A549 (cell line): ENCODE results near the gene CIAPIN1. TPM values are rescaled to one million over a fixed set of nuclear protein-coding genes. Genes with fewer than 3 reads are reported as not detected.
A peak's percentile ranks its signal among the peaks of the same experiment; 100 is the strongest.

Experiments used
- ATAC-seq, 2 experiments: fragments of 200-7000 bp in 1 of 2; fragments of >200 bp in 1 of 2; cut with Nextera tagmentation in 1 of 2; cut with Tn5 transposase in 1 of 2; 3 replicates each; pipeline versions ENCODE4 v1.8.0 to v1.9.1; 2018 to 2020; ENCODE audit warnings: mild to moderate bottlenecking in 1 of 2, moderate library complexity in 1 of 2
- CTCF ChIA-PET: fragments of 300-600 bp; sonication (Branson Sonifier 250); formaldehyde crosslinking; extraction: SDS; loops from one replicate; lab custom pipeline; 2021; ENCODE audit warnings: antibody characterized with exemption, inconsistent platforms; lab: Yijun Ruan, JAX
- POLR2A ChIA-PET: fragments of 350-600 bp; formaldehyde crosslinking; extraction: SDS; loops from one replicate; lab custom pipeline; 2021; ENCODE audit warnings: antibody characterized with exemption, inconsistent platforms; lab: Yijun Ruan, JAX
- DNase-seq, 2 experiments: peaks; one replicate each; pipeline versions ENCODE4 v3.0.0 to v3.0.0-alpha.2; 2011 to 2016; ENCODE audit warnings: low read depth in 1 of 2, low spot score in 1 of 2
- FAIRE-seq: peaks from 2 replicates; lab custom pipeline; 2011; peaks lifted over from hg19 to GRCh38; lab: Jason Lieb, UNC
- H3K27ac ChIP-seq, 2 experiments: fragments of >200 bp; sonication (Bioruptor Twin); formaldehyde crosslinking; 3 replicates each; pipeline ENCODE4 v1.5.1; 2016 to 2017
- H3K4me1 ChIP-seq: fragments of >200 bp; sonication (Bioruptor Twin); formaldehyde crosslinking; 3 replicates; pipeline ENCODE4 v1.6.1; 2016
- H3K4me2 ChIP-seq: fragments of >200 bp; sonication (Bioruptor Twin); formaldehyde crosslinking; 3 replicates; pipeline ENCODE4 v1.6.1; 2016
- H3K4me3 ChIP-seq: fragments of >200 bp; sonication (Bioruptor Twin); formaldehyde crosslinking; 3 replicates; pipeline ENCODE4 v1.5.1; 2016
- H3K9me3 ChIP-seq: fragments of >200 bp; sonication (Bioruptor Twin); formaldehyde crosslinking; 3 replicates; pipeline ENCODE4 v1.6.1; 2016
- BCL3 ChIP-seq: fragments of >200 bp; sonication (Bioruptor Twin); formaldehyde crosslinking; IDR thresholded peaks from 3 replicates; pipeline ENCODE4 v1.6.1; 2016
- BHLHE40 ChIP-seq: IDR thresholded peaks from 2 replicates; pipeline ENCODE4 v1.6.1; 2012; ENCODE audit warnings: low read depth, low read length, inconsistent platforms
- CBX2 ChIP-seq: fragments of 200-600 bp; sonication (generic); IDR thresholded peaks from 2 replicates; pipeline ENCODE4 v1.6.1; 2016; ENCODE audit warnings: low read depth, mild to moderate bottlenecking, borderline replicate concordance
- CEBPB ChIP-seq, 2 experiments: fragments of >200 bp in 1 of 2; sonication (Bioruptor Twin) in 1 of 2; formaldehyde crosslinking in 1 of 2; IDR thresholded peaks; 2 replicates each; pipeline ENCODE4 v1.6.1; 2012 to 2016
- CHD2 ChIP-seq: fragments of 150-350 bp; IDR thresholded peaks from 2 replicates; pipeline ENCODE4 v1.6.1; 2014; ENCODE audit warnings: low read length; ENCODE audit not compliant: partially characterized antibody
- CHD4 ChIP-seq: fragments of 200-600 bp; sonication (generic); IDR thresholded peaks from 2 replicates; pipeline ENCODE4 v1.6.1; 2016; ENCODE audit warnings: antibody characterized with exemption, mild to moderate bottlenecking, borderline replicate concordance
- ELK1 ChIP-seq: fragments of 150-350 bp; IDR thresholded peaks from 2 replicates; pipeline ENCODE4 v1.6.1; 2014; ENCODE audit warnings: low read depth, mild to moderate bottlenecking, low read length
- ESRRA ChIP-seq: fragments of 150-350 bp; IDR thresholded peaks from 2 replicates; pipeline ENCODE4 v1.6.1; 2014; ENCODE audit warnings: mild to moderate bottlenecking, low read length, borderline replicate concordance
- FOSL2 ChIP-seq, 2 experiments: fragments of 450-650 bp in 1 of 2; fragments of >200 bp in 1 of 2; sonication (Bioruptor Twin) in 1 of 2; formaldehyde crosslinking; IDR thresholded peaks; 2 replicates each; pipeline versions ENCODE4 v1.5.0 to v1.6.1; 2016 to 2020; ENCODE audit warnings: mild to moderate bottlenecking in 1 of 2, moderate library complexity in 1 of 2
- FOXS1 ChIP-seq: fragments of 250-450 bp; sonication (Bioruptor Pico); IDR thresholded peaks from 2 replicates; pipeline ENCODE4 v1.5.0; 2020; ENCODE audit warnings: mild to moderate bottlenecking, moderate library complexity
- GATA3 ChIP-seq: IDR thresholded peaks from 2 replicates; pipeline ENCODE4 v1.6.1; 2012; ENCODE audit warnings: borderline replicate concordance
- HDAC2 ChIP-seq: fragments of 200-600 bp; sonication (generic); IDR thresholded peaks from 2 replicates; pipeline ENCODE4 v1.6.1; 2016
- HES2 ChIP-seq: fragments of >200 bp; sonication (Bioruptor Twin); formaldehyde crosslinking; IDR thresholded peaks from 2 replicates; pipeline ENCODE4 v1.6.1; 2016
- HOXA7 ChIP-seq: fragments of 250-450 bp; sonication (Bioruptor Pico); IDR thresholded peaks from 2 replicates; pipeline ENCODE4 v1.5.0; 2020; ENCODE audit warnings: mild to moderate bottlenecking, moderate library complexity
- JUNB ChIP-seq: fragments of >200 bp; sonication (Bioruptor Twin); formaldehyde crosslinking; IDR thresholded peaks from 2 replicates; pipeline ENCODE4 v1.6.1; 2016
- KDM1A ChIP-seq: fragments of 200-600 bp; sonication (generic); IDR thresholded peaks from 2 replicates; pipeline ENCODE4 v1.6.1; 2016; ENCODE audit warnings: low read depth, mild to moderate bottlenecking
- KDM5A ChIP-seq: fragments of 200-600 bp; sonication (generic); IDR thresholded peaks from 2 replicates; pipeline ENCODE4 v1.6.1; 2016; ENCODE audit warnings: antibody characterized with exemption, mild to moderate bottlenecking
- MAX ChIP-seq: IDR thresholded peaks from 2 replicates; pipeline ENCODE4 v1.6.1; 2012
- NFE2L2 ChIP-seq: fragments of 150-350 bp; conservative IDR thresholded peaks from 2 replicates; pipeline ENCODE4 v1.6.1; 2014; ENCODE audit warnings: low read length
- NR3C1 ChIP-seq: fragments of >200 bp; sonication (Bioruptor Twin); formaldehyde crosslinking; IDR thresholded peaks from 3 replicates; pipeline ENCODE4 v1.6.1; 2017
- POLR2AphosphoS2 ChIP-seq: conservative IDR thresholded peaks from 2 replicates; pipeline ENCODE4 v1.6.1; 2012; ENCODE audit warnings: low read length, improper control_type of control experiment, inconsistent platforms
- RFX5 ChIP-seq: fragments of 450-650 bp; IDR thresholded peaks from 2 replicates; pipeline ENCODE4 v1.7.1; 2014; ENCODE audit warnings: antibody characterized with exemption, mild to moderate bottlenecking, moderate library complexity
- SREBF2 ChIP-seq: fragments of 450-650 bp; IDR thresholded peaks from 2 replicates; pipeline ENCODE4 v1.6.1; 2014; ENCODE audit warnings: mild to moderate bottlenecking, moderate library complexity
- TP53 ChIP-seq: fragments of 250-450 bp; sonication (Bioruptor Pico); IDR thresholded peaks from 2 replicates; pipeline ENCODE4 v1.5.0; 2021; ENCODE audit warnings: mild to moderate bottlenecking, moderate library complexity
- USF2 ChIP-seq: fragments of 450-650 bp; IDR thresholded peaks from 2 replicates; pipeline ENCODE4 v1.6.1; 2014; ENCODE audit warnings: antibody characterized with exemption
- ZC3H11A ChIP-seq: fragments of 450-650 bp; IDR thresholded peaks from 2 replicates; pipeline ENCODE4 v1.6.1; 2014; ENCODE audit warnings: antibody characterized with exemption, mild to moderate bottlenecking
- ZFP36 ChIP-seq: fragments of 450-650 bp; IDR thresholded peaks from 2 replicates; pipeline ENCODE4 v1.6.1; 2014; ENCODE audit warnings: borderline replicate concordance; ENCODE audit not compliant: partially characterized antibody
- ZNF302 ChIP-seq: fragments of 250-450 bp; sonication (Bioruptor Pico); IDR thresholded peaks from 2 replicates; pipeline ENCODE4 v1.9.0; 2021; ENCODE audit warnings: inconsistent platforms, mild to moderate bottlenecking, moderate library complexity
- ZSCAN20 ChIP-seq: fragments of 250-450 bp; sonication (Bioruptor Pico); IDR thresholded peaks from 2 replicates; pipeline ENCODE4 v1.8.0; 2022; ENCODE audit warnings: mild to moderate bottlenecking, moderate library complexity
- WGBS: methylation state at CpG from one replicate; pipeline ENCODE4 v1.1.6; 2017; ENCODE audit errors: missing lambda C conversion rate; 5-methylcytosine and 5-hydroxymethylcytosine counted together
- polyA plus RNA-seq, 4 experiments: library from polyadenylated mRNA; depleted of rRNA in 3 of 4; stranded (reverse); fragments of >200 nt; fragmentation: RNase III in 1 of 4; extraction: RNeasy Plus Mini Kit Qiagen cat#74134 plus additional on column Dnase treatment in 1 of 4; gene quantifications; 2 replicates in 3 of 4; 3 replicates in 1 of 4; pipeline ENCODE4 v1.2.3, GENCODE V29; 2011 to 2017

The CIAPIN1 gene
- polyA plus RNA-seq, 2 of the 4 experiments (the other 2 are of a cell fraction): 71.5 to 101 TPM

GRCh38 chr16:57381791-57382534, 65.2 kb downstream of the CIAPIN1 start (continued):
- TF ChIP-seq ZFP36: no peak
- no peak for TF ChIP-seq CHD4
- no peak for TF ChIP-seq ZNF302 (CRISPR knock-in tag)
- no peak for TF ChIP-seq USF2
- no peak for TF ChIP-seq POLR2AphosphoS2
- no peak for TF ChIP-seq KDM5A

GRCh38 chr16:57380671-57381462, 66.3 kb downstream of the CIAPIN1 start:
- Histone ChIP-seq H3K27ac (peak overlapping the region; percentile 69 to 83; a peak in 5 of 6 replicates), H3K4me3 (no peak overlapping the region), H3K4me1 (peaks cover 58% of the 10 kb centered on the region), H3K4me2 (no peak overlapping the region), H3K9me3 (no peaks in the 10 kb centered on the region)
- ChIA-PET CTCF (interaction anchor here (0.6 to 4.2 kb wide), 7 partner anchors 9 to 686 kb away, joined by 3 to 43 read pairs (median 5); partner anchors contain the start of gene CX3CL1), POLR2A (interaction anchor here (0.6 to 1.1 kb wide), 2 partner anchors 11 to 14 kb away, joined by 3 read pairs; no protein-coding TSS in a partner anchor)
- TF ChIP-seq HDAC2 (0 out of 2 replicates have a peak, but pooled peaks have one; percentile 47), NR3C1 (no peak), KDM1A (peak; percentile 51; the same call in 1 of the 2 replicates), BHLHE40 (no peak)
- ATAC-seq (no peak), DNase-seq (peak in 1 of 2 experiments; percentile 37), FAIRE-seq (no peak)
- WGBS: 74% methylated on average over 8 of the region's 8 CpGs

- no peak overlapping the region for H3K4me3 ChIP-seq
- POLR2A ChIA-PET: interaction anchor here (1.1 kb wide), 1 partner anchor 13 kb away, joined by 3 read pairs; no protein-coding TSS in a partner anchor
- peaks cover 60% of the 10 kb centered on the region for H3K4me1 ChIP-seq
- FAIRE-seq (no peak), DNase-seq (peak in 1 of 2 experiments; percentile 85), ATAC-seq (peak; percentile 8 to 17; a peak in 1 of 6 replicates)
- no peaks in the 10 kb centered on the region for H3K9me3 ChIP-seq
- H3K27ac ChIP-seq: peak overlapping the region; percentile 69 to 83
- CTCF ChIA-PET: interaction anchor here (4.2 kb wide), 1 partner anchor 39 kb away, joined by 43 read pairs; no protein-coding TSS in a partner anchor
- peak overlapping the region; percentile 2; the same call in 1 of the 3 replicates for H3K4me2 ChIP-seq
- WGBS: 34% methylated on average over 9 of the region's 10 CpGs
- TF ChIP-seq BCL3 (no peak), CHD2 (no peak), BHLHE40 (peak; percentile 84), JUNB (peak; percentile 25; the same call in 1 of the 2 replicates), NFE2L2 (no peak), ZC3H11A (no peak), USF2 (peak; percentile 68), MAX (peak; percentile 37), ESRRA (no peak), HES2 (no peak), GATA3 (no peak), FOXS1 (CRISPR knock-in tag) (no peak), CBX2 (no peak), CEBPB (IDR thresholded peaks at IDR 0.05) (0 out of 4 replicates have a peak, but pooled peaks of 1 of the 2 experiments have one; percentile 27), KDM5A (no peak), HOXA7 (CRISPR knock-in tag) (no peak), ZSCAN20 (CRISPR knock-in tag) (no peak), ELK1 (no peak), RFX5 (no peak), SREBF2 (no peak), FOSL2 (IDR thresholded peaks at IDR 0.05) (no peak), FOSL2 (CRISPR knock-in tag; IDR thresholded peaks at IDR 0.05) (peak; percentile 69), TP53 (CRISPR knock-in tag) (no peak)
Observed at GRCh38 chr16:57379579-57379978, 67.6 kb downstream of the CIAPIN1 start.
